ENCODE data around the gene CTDSPL2. TPM values are rescaled to one million over a fixed set of nuclear protein-coding genes. Genes with fewer than 3 reads are reported as not detected.

The CTDSPL2 gene
- total RNA-seq, 1 donor from 2014 or later, result 2.6 TPM

DNA sequence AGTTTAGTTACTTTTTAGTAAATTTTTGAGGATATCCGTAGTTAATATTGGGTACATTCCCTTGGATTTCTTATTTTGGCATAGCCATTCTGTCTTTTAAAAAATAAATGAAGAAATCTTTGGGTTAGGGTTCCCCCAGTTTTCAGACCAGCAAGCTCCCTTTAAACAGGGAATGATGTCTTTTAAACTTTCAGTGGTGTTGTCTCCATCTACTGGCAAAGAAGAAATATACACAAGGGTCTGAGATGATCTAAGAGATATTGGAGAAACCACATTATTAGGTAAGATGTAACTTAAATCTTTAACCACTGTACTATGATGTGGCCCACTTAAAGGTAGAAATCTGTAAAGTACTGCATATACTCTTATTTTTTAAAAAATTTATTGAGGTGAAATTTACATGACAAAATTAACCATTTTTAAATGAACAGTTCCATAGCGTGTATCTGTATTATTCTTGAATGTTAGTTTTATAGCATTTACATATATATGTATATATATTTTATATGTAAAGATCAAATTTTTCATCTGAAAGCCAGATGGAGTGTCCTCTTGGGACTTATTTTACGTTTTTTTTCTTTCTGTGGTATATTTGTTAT lies 74.4 kb downstream of the CTDSPL2 start:
- TF ChIP-seq, protein P1, sequence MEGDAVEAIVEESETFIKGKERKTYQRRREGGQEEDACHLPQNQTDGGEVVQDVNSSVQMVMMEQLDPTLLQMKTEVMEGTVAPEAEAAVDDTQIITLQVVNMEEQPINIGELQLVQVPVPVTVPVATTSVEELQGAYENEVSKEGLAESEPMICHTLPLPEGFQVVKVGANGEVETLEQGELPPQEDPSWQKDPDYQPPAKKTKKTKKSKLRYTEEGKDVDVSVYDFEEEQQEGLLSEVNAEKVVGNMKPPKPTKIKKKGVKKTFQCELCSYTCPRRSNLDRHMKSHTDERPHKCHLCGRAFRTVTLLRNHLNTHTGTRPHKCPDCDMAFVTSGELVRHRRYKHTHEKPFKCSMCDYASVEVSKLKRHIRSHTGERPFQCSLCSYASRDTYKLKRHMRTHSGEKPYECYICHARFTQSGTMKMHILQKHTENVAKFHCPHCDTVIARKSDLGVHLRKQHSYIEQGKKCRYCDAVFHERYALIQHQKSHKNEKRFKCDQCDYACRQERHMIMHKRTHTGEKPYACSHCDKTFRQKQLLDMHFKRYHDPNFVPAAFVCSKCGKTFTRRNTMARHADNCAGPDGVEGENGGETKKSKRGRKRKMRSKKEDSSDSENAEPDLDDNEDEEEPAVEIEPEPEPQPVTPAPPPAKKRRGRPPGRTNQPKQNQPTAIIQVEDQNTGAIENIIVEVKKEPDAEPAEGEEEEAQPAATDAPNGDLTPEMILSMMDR (IDR thresholded peaks at IDR 0.05), result peak in 2 of 3 experiments; percentile 16 to 61
- Histone ChIP-seq H3K36me3 (peaks cover 31 to 49% of the 10 kb centered on the region in 2 donors), H3K27me3 (no peaks in the 10 kb centered on the region), H3K4me1 (no peaks in the 10 kb centered on the region), H3K27ac (no peak overlapping the region), H3K9me3 (no peaks in the 10 kb centered on the region), H3K4me3 (no peak overlapping the region)
- intact Hi-C loops (cut with DNase I), result no loop called here
- DNase-seq (ENCODE audit: low spot score in 2 of 2), result no peak

DNA sequence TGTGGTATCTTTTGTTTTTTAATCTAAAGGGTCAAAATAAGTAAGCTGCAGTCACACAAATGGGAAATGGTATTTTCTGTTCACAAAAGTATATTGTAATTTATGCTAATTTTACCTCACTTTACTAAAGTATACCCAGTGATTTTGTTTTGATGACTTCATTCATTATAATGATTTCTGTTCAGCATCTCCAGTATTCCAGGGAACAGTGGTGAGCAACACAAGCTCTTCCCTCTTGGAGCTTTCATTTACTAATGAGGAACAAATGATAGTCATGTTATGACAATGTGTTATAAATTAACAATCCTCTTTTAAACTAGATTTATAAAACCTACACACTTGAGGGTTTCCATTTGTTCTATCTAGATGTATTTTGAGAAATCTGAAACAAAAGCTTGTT lies 89.0 kb downstream of the CTDSPL2 start:
- no peaks in the 10 kb centered on the region for H3K27me3 ChIP-seq
- no peaks in the 10 kb centered on the region for H3K9me3 ChIP-seq
- peaks cover 17 to 45% of the 10 kb centered on the region in 2 donors for H3K36me3 ChIP-seq
- no peak overlapping the region for H3K27ac ChIP-seq
- H3K4me1 ChIP-seq, result no peaks in the 10 kb centered on the region
- no peak for DNase-seq (ENCODE audit: low spot score in 2 of 2)
- TF ChIP-seq, protein P1 (IDR thresholded peaks at IDR 0.05), result no peak
- H3K4me3 ChIP-seq, result no peak overlapping the region
- intact Hi-C loops (cut with DNase I), result no loop called here

DNA sequence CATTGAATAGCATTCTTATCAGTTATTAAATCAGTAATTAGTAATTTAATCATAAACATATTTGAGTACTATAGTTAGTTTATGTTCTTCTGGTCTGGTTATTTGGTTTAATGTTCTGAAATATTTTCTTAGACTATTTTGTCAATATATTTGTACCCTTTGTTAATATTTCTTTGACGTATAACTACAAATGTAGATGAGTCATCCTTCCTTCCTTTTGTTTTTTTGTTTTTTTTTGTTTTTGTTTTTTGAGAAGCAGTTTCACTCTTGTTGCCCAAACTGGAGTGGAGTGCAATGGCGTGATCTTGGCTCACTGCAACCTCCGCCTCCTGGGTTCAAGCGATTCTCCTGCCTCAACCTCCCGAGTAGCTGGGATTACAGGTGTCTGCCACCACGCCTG lies 92.1 kb downstream of the CTDSPL2 start:
- no peak overlapping the region for H3K27ac ChIP-seq
- no peaks in the 10 kb centered on the region for H3K4me1 ChIP-seq
- H3K27me3 ChIP-seq, result no peaks in the 10 kb centered on the region
- no peak overlapping the region for H3K4me3 ChIP-seq
- H3K9me3 ChIP-seq, result no peaks in the 10 kb centered on the region
- H3K36me3 ChIP-seq, result peaks cover 38 to 61% of the 10 kb centered on the region in 2 donors
- TF ChIP-seq, protein P1 (IDR thresholded peaks at IDR 0.05), result no peak
- intact Hi-C loops (cut with DNase I), result no loop called here
- DNase-seq (ENCODE audit: low spot score in 2 of 2), result no peak

DNA sequence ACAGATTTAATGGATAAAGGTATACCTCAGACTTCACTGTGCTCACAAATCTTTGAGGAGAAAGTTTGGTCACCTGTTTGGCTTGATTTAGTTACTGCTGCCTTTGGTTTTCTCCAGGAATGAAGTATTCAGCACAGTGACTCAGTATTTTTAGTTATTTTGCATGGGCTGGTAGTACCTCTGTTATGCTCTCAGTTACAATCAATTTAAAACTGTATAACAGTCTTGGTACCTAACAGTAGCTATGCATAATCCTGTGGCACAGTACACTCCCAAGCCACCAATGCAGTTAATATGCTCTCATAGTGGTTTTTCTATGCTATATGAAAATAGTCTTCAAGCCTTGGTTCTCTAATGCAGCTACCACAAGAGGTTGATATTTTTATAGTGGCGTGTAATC lies 97.6 kb downstream of the CTDSPL2 start:
- Histone ChIP-seq H3K27ac (no peak overlapping the region), H3K36me3 (peaks cover 37 to 38% of the 10 kb centered on the region in 2 donors), H3K4me3 (no peak overlapping the region), H3K9me3 (no peaks in the 10 kb centered on the region), H3K4me1 (no peaks in the 10 kb centered on the region), H3K27me3 (no peaks in the 10 kb centered on the region)
- TF ChIP-seq, protein P1 (IDR thresholded peaks at IDR 0.05), result no peak
- no peak for DNase-seq (ENCODE audit: low spot score in 2 of 2)
- intact Hi-C loops (cut with DNase I), result no loop called here

DNA sequence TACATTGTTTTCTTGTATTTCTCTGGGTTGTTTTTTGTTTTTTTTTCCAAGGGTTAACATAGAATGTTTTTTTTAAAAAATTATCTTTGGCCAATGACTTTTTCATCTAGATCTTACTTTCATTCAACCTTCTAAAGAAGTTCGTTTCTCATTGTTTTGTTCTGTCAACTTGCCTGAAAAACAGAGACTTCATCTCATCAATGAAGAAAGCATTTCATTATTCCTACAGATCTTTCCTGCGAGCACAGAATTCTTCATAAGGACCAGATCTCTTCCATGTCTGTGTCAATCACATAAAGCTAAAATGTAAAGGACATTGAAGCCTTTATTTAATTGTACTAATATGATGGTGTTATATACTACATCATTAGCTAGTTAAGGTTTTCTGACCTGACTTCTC lies 99.8 kb downstream of the CTDSPL2 start:
- H3K27me3 ChIP-seq, result no peaks in the 10 kb centered on the region
- H3K27ac ChIP-seq, result no peak overlapping the region
- no peaks in the 10 kb centered on the region for H3K9me3 ChIP-seq
- TF ChIP-seq, protein P1 (IDR thresholded peaks at IDR 0.05), result no peak
- peaks cover 21 to 32% of the 10 kb centered on the region in 2 donors for H3K36me3 ChIP-seq
- no peaks in the 10 kb centered on the region for H3K4me1 ChIP-seq
- no peak overlapping the region for H3K4me3 ChIP-seq
- intact Hi-C loops (cut with DNase I), result no loop called here
- DNase-seq (ENCODE audit: low spot score in 2 of 2), result no peak

All from ascending aorta (tissue), 2 donors.